Caco-2 (cell line): ENCODE results near the gene DDX28. TPM values are rescaled to one million over a fixed set of nuclear protein-coding genes. Genes with fewer than 3 reads are reported as not detected.

Experiments
- BruUV-seq: library from RNA; stranded (reverse); fragments of 400-500 nt; replicated peaks from 2 replicates; lab custom pipeline; 2021; lab: Mats Ljungman, UMichigan
- CTCF ChIA-PET: fragments of 300-600 bp; sonication (Branson Sonifier 250); formaldehyde crosslinking; loops from one replicate; lab custom pipeline; 2022; ENCODE audit warnings: antibody characterized with exemption; lab: Charles Lee
- POLR2A ChIA-PET: fragments of 300-600 bp; sonication (Branson Sonifier 250); formaldehyde crosslinking; loops from one replicate; lab custom pipeline; 2022; ENCODE audit warnings: antibody characterized with exemption; lab: Charles Lee
- DNase-seq, 2 experiments: peaks; one replicate each; pipeline versions ENCODE4 v3.0.0 to v3.0.0-alpha.2; 2020 to 2022
- H3K27me3 ChIP-seq: replicated peaks from 2 replicates; pipeline ENCODE4 v1.6.0; 2011; ENCODE audit warnings: low read length; ENCODE audit not compliant: control insufficient read depth, insufficient read depth
- H3K36me3 ChIP-seq: 2 replicates; pipeline ENCODE4 v1.5.1; 2011; ENCODE audit warnings: low read length; ENCODE audit not compliant: control insufficient read depth, insufficient read depth
- H3K4me1 ChIP-seq: fragments of 250-450 bp; sonication (Bioruptor Pico); 2 replicates; pipeline ENCODE4 v1.5.1; 2020; ENCODE audit warnings: mild to moderate bottlenecking
- H3K4me3 ChIP-seq: 2 replicates; pipeline ENCODE4 v1.5.1; 2011; ENCODE audit warnings: low read depth, mild to moderate bottlenecking, control low read depth, low read length
- H3K9me3 ChIP-seq: fragments of 250-450 bp; sonication (Bioruptor Pico); 2 replicates; pipeline ENCODE4 v1.5.1; 2020; ENCODE audit warnings: mild to moderate bottlenecking, moderate library complexity
- H3K27ac Mint-ChIP-seq: one replicate; pipeline ENCODE4 v1.8.0; 2022; ENCODE audit warnings: mixed read lengths; ENCODE audit not compliant: unreplicated experiment
- H3K27me3 Mint-ChIP-seq: one replicate; pipeline ENCODE4 v1.8.0; 2022; ENCODE audit warnings: mixed read lengths; ENCODE audit not compliant: insufficient read depth, unreplicated experiment
- H3K36me3 Mint-ChIP-seq: one replicate; pipeline ENCODE4 v1.8.0; 2022; ENCODE audit warnings: mild to moderate bottlenecking, mixed read lengths; ENCODE audit not compliant: insufficient read depth, unreplicated experiment
- H3K4me1 Mint-ChIP-seq: one replicate; pipeline ENCODE4 v1.8.0; 2022; ENCODE audit warnings: low read depth, mixed read lengths; ENCODE audit not compliant: unreplicated experiment
- H3K4me3 Mint-ChIP-seq: one replicate; pipeline ENCODE4 v1.8.0; 2022; ENCODE audit warnings: mild to moderate bottlenecking, moderate library complexity, mixed read lengths; ENCODE audit not compliant: unreplicated experiment
- H3K9me3 Mint-ChIP-seq: one replicate; pipeline ENCODE4 v1.8.0; 2022; ENCODE audit warnings: mixed read lengths; ENCODE audit not compliant: unreplicated experiment
- intact Hi-C: fragments of 100-400 bp; cut with micrococcal nuclease; formaldehyde crosslinking; loops from one replicate; pipeline ENCODE4 v1.10.0; 2022; ENCODE audit not compliant: unreplicated experiment
- total RNA-seq: library from RNA; stranded (reverse); gene quantifications from 2 replicates; pipeline ENCODE4 v1.2.3, GENCODE V29; 2022
- TF ChIP-seq, protein P1 (sequence below), 2 experiments: fragments of 200-600 bp in 1 of 2; IDR thresholded peaks; 1 replicate in 1 of 2; 2 replicates in 1 of 2; pipeline versions ENCODE4 v1.5.1 to v1.8.0; 2011 to 2022; ENCODE audit warnings: antibody characterized with exemption in 1 of 2, control low read depth in 1 of 2, inconsistent platforms in 1 of 2, low read depth in 1 of 2, low read length in 1 of 2, mild to moderate bottlenecking in 1 of 2, moderate library complexity in 1 of 2; ENCODE audit not compliant: insufficient read depth in 1 of 2, severe bottlenecking in 1 of 2, unreplicated experiment in 1 of 2

Gene DDX28
- total RNA-seq, 1 experiment from 2014 or later, result 17.1 TPM

DNA sequence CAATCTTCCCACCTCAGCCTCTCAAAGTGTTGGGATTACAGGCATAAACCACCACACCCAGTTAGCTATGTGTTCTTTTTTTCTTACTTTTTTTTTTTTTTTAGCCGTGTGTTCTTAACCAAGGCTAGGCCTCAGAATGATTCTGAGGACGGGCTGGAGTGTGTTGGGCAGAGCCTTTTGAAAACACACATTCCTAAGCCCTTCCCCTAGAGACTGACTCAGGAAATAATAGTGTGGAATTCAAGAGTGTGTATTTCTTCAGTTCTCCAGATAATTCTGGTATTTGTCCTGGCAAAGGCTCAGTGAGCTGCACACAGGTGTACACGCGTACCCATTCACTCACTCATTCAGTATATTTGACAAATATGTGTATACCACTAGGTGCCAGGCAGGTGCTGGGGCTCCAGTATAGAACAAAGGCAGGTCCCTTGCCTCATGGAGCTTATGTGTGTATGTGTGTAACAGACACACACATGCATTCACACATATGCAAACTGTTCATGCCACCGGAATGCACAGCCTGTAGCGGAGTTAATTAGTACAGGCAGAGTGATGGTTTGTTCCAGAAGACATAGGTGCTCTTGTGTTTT is 42.8 kb upstream of the DDX28 start:
- H3K9me3 Mint-ChIP-seq, result no peaks in the 10 kb centered on the region
- CTCF ChIA-PET, result interaction anchor here (0.5 to 3.0 kb wide), 9 partner anchors 19 to 262 kb away, joined by 3 to 26 read pairs (median 4); partner anchors contain the start of gene NFATC3
- peak overlapping the region; percentile 49 for H3K27ac Mint-ChIP-seq
- peaks cover 25% of the 10 kb centered on the region for H3K4me1 Mint-ChIP-seq
- peaks cover 4% of the 10 kb centered on the region for H3K36me3 ChIP-seq
- BruUV-seq, result no TSS peak
- H3K27me3 ChIP-seq, result no peaks in the 10 kb centered on the region
- POLR2A ChIA-PET, result interaction anchor here (0.6 to 1.8 kb wide), 6 partner anchors 19 to 266 kb away, joined by 3 to 24 read pairs (median 3); partner anchors contain the start of genes DDX28, DUS2 and NFATC3
- TF ChIP-seq, protein P1, sequence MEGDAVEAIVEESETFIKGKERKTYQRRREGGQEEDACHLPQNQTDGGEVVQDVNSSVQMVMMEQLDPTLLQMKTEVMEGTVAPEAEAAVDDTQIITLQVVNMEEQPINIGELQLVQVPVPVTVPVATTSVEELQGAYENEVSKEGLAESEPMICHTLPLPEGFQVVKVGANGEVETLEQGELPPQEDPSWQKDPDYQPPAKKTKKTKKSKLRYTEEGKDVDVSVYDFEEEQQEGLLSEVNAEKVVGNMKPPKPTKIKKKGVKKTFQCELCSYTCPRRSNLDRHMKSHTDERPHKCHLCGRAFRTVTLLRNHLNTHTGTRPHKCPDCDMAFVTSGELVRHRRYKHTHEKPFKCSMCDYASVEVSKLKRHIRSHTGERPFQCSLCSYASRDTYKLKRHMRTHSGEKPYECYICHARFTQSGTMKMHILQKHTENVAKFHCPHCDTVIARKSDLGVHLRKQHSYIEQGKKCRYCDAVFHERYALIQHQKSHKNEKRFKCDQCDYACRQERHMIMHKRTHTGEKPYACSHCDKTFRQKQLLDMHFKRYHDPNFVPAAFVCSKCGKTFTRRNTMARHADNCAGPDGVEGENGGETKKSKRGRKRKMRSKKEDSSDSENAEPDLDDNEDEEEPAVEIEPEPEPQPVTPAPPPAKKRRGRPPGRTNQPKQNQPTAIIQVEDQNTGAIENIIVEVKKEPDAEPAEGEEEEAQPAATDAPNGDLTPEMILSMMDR (IDR thresholded peaks at IDR 0.05; ENCODE audit: insufficient read depth in 1 of 2, low read depth in 1 of 2, low read length in 1 of 2, severe bottlenecking in 1 of 2, unreplicated experiment in 1 of 2), result no peak
- no peaks in the 10 kb centered on the region for H3K27me3 Mint-ChIP-seq
- no peaks in the 10 kb centered on the region for H3K9me3 ChIP-seq
- H3K36me3 Mint-ChIP-seq, result peaks cover 33% of the 10 kb centered on the region
- peaks cover 22% of the 10 kb centered on the region for H3K4me1 ChIP-seq
- no peak overlapping the region for H3K4me3 Mint-ChIP-seq
- intact Hi-C loops, result loop anchor here (1.0 to 5.0 kb wide), 3 partner anchors 18 to 261 kb away; no protein-coding TSS in a partner anchor
- H3K4me3 ChIP-seq, result no peak overlapping the region
- DNase-seq, result peak in 1 of 2 experiments; percentile 28

DNA sequence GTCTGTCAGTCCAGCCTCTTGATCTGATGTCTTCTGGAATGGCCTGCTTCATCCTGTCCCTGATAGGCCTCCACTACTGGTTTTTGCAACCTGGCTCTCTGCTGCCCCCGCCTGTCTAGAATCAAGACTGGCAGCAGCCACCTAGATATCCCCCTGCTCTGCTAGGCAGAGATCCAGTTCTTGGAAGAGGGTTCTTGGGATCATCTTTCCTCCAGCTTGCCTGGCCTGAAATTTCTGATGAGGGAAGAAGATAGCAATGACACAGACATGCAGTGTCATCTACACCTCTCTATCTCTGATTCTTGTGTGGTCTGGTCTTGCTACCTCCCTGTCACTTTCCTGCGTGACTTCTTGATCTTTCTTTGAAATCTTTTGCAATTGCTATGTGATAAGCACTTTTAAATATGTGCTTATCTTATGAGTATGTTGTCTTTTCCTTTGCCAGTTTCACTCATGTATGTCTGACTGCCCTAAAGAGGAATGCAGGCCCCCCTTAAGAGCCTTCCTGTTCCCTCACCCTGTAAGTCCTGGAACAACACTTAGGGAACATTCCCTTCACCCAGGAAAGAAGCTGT is 41.8 kb upstream of the DDX28 start:
- Histone ChIP-seq H3K9me3 (no peaks in the 10 kb centered on the region), H3K4me3 (no peak overlapping the region), H3K4me1 (peaks cover 22% of the 10 kb centered on the region), H3K27me3 (no peaks in the 10 kb centered on the region), H3K36me3 (no peaks in the 10 kb centered on the region; the same call in 1 of the 2 replicates)
- Mint-ChIP-seq H3K36me3 (peaks cover 36% of the 10 kb centered on the region), H3K4me3 (peak overlapping the region; percentile 21), H3K27ac (peak overlapping the region; percentile 49), H3K27me3 (no peaks in the 10 kb centered on the region), H3K9me3 (no peaks in the 10 kb centered on the region), H3K4me1 (peaks cover 25% of the 10 kb centered on the region)
- TF ChIP-seq, protein P1 (IDR thresholded peaks at IDR 0.05; ENCODE audit: insufficient read depth in 1 of 2, low read depth in 1 of 2, low read length in 1 of 2, severe bottlenecking in 1 of 2, unreplicated experiment in 1 of 2), result peak; percentile 91 to 96
- BruUV-seq, result no TSS peak
- POLR2A ChIA-PET, result interaction anchor here (0.6 to 1.8 kb wide), 6 partner anchors 20 to 267 kb away, joined by 3 to 24 read pairs (median 3); partner anchors contain the start of genes DDX28, DUS2 and NFATC3
- peak; percentile 90 to 91 for DNase-seq
- intact Hi-C loops, result loop anchor here (1.0 to 5.0 kb wide), 5 partner anchors 19 to 262 kb away; partner anchors contain the start of genes DDX28 and DUS2
- CTCF ChIA-PET, result interaction anchor here (0.6 to 3.0 kb wide), 10 partner anchors 9 to 263 kb away, joined by 3 to 26 read pairs (median 4); partner anchors contain the start of gene NFATC3

DNA sequence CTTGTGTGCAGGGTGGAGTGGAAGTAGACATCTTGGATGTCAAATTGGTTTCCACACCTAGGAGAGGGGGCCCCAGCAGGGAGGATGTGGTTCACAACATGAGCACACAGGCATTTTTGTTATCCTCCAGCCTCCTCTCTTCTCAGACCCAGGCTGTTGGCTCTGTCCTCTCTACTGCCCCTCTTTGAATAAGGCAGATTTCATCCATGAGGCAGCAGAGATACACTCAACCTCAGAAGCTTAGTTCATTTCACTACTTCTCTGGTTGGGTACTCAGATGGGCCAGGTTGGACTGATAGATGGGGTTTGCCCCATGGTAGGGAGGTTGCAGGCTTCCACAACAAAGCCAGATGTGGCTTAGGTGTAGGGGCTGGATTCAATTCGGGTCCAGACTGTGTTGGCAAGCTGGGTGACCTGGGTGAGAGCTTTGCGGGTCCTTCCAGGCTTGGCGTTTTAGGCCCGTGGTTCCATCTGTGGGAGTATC is 39.9 kb upstream of the DDX28 start:
- CTCF ChIA-PET, result interaction anchor here (0.6 to 1.5 kb wide), 2 partner anchors 22 to 170 kb away, joined by 3 to 5 read pairs; no protein-coding TSS in a partner anchor
- TF ChIP-seq, protein P1 (IDR thresholded peaks at IDR 0.05; ENCODE audit: insufficient read depth in 1 of 2, low read depth in 1 of 2, low read length in 1 of 2, severe bottlenecking in 1 of 2, unreplicated experiment in 1 of 2), result no peak
- intact Hi-C loops, result no loop called here

More for the DNA sequence above, 39.9 kb upstream of the DDX28 start:
- Mint-ChIP-seq H3K27ac (no peak overlapping the region), H3K4me1 (peaks cover 25% of the 10 kb centered on the region), H3K4me3 (no peak overlapping the region), H3K27me3 (no peaks in the 10 kb centered on the region), H3K36me3 (peaks cover 43% of the 10 kb centered on the region), H3K9me3 (no peaks in the 10 kb centered on the region)
- no peak for DNase-seq
- POLR2A ChIA-PET, result no interaction called here
- Histone ChIP-seq H3K36me3 (no peaks in the 10 kb centered on the region; the same call in 1 of the 2 replicates), H3K9me3 (no peaks in the 10 kb centered on the region), H3K27me3 (no peaks in the 10 kb centered on the region), H3K4me3 (no peak overlapping the region), H3K4me1 (peaks cover 22% of the 10 kb centered on the region)
- BruUV-seq, result no TSS peak
